GM10248 (cell line): ENCODE results near the gene GRID2IP.
"Not testable (repeated sequence)": the region's sequence is repeated elsewhere in the genome, so short reads cannot be mapped to it uniquely, and the experiment has no call there.

Source experiments
- CTCF ChIA-PET: fragments of 300-600 bp; sonication (Branson Sonifier 250); formaldehyde crosslinking; extraction: SDS; loops from one replicate; lab custom pipeline; 2021; ENCODE audit warnings: antibody characterized with exemption; lab: Yijun Ruan, JAX
- POLR2A ChIA-PET: fragments of 350-650 bp; sonication (Branson Sonifier 250); formaldehyde crosslinking; extraction: SDS; loops from one replicate; lab custom pipeline; 2020; ENCODE audit warnings: antibody characterized with exemption; lab: Yijun Ruan, JAX
- DNase-seq: peaks from one replicate; pipeline ENCODE4 v3.0.0; 2012; ENCODE audit errors: extremely low spot score
- CTCF ChIP-seq: IDR thresholded peaks from 2 replicates; pipeline ENCODE4 v1.5.1; 2012; ENCODE audit warnings: mild to moderate bottlenecking, low read depth; ENCODE audit errors: extremely low read depth, missing control alignments, control extremely low read depth

The GRID2IP gene

DNA sequence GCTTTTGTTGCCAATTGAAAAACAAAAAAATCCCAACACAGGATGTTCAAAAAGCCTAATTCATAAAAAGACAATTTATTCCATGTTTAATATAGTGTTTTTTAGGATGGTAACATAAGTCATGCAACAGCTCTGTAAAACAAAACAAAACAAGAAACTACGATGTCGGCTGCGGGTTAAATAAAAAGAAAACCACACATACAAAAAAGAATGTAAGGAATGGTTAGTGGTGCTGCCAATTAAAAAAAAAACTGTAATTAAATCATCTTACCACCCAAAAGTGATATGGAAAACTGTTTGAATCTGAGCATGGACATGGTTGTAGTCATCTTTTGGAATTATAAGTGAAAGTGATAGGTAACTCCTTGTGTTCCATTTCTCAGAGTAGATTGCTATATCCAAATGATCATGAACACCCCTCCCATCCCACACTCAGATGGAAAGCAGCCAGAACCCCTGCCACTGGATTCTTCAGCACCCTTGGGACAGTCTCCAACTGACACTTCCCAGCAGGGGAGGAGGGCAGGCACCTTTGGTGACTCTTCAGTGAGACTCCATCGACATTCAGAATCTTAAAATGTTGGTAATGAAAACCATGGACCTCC, 89.2 kb downstream of the GRID2IP start:
- ChIA-PET CTCF (interaction anchor here (0.8 kb wide), 1 partner anchor 10 kb away, joined by 3 read pairs; no protein-coding TSS in a partner anchor), POLR2A (no interaction called here)
- no peak for TF ChIP-seq CTCF
- DNase-seq: no peak

- DNase-seq: no peak
- ChIA-PET POLR2A (no interaction called here), CTCF (no interaction called here)
- TF ChIP-seq CTCF: no peak
Observed at GRCh38 chr7:6460990-6461584, 90.2 kb downstream of the GRID2IP start.

DNA sequence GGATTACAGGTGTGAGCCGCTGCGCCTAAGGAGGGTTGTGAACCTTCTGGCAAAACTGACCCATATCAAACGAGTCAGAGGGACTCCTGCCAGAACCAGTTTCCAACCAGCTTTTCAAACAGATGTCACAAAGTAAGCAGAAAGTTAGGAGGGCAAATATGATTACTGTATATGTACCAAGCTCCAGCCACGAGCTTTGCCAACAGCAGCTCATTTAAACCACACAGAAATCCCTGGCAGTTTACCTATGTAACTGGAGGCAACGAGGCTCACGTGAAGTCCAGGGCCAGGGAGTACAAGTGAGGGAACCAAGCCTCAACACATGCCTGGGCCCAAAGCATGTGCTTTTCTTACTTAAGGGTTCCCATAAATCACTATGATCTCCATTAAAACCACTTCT, 91.0 kb downstream of the GRID2IP start:
- TF ChIP-seq CTCF: no peak
- POLR2A ChIA-PET: no interaction called here
- DNase-seq: no peak
- CTCF ChIA-PET: no interaction called here

DNA sequence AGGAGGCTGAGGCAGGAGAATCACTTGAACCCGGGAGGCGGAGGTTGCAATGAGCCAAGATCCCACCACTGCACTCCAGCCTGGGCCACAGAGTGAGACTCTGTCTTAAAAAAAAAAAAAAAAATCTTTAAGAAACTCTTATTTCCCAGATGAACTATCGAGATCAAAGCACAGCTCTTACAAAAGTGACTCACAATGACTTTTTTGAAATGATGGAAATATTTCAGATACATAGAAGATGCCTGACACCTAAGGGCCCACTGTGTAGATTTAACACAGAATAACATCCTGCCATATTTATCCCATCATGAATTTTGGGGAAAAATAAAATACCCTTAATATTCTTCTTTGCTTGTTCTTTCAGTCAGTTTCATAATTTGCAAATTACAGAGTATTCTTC, 92.6 kb downstream of the GRID2IP start:
- CTCF ChIA-PET, POLR2A ChIA-PET, DNase-seq: not testable (repeated sequence)

DNA sequence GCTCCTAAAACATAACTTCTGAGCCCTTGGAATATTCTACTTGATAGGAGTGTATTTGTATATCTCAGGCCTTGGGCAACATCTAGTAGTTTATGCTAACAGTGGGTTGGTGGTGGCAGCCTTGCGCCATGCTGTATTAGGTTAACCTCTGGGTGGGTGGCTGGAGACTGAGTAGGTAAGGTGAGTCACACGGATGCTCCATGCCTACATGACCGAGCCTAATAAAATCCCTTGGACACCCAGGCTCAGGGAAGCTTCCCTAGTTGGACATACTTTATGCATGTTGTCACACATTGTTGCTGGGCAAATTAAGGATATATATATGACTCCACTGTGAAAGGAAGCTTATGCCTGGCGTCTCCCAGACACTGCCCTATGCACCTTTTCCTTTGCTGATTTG, 97.5 kb downstream of the GRID2IP start:
- POLR2A ChIA-PET: no interaction called here
- no peak for DNase-seq
- CTCF ChIA-PET: interaction anchor here (1.1 to 1.6 kb wide), 4 partner anchors 10 to 23 kb away, joined by 3 to 4 read pairs (median 3); no protein-coding TSS in a partner anchor
- TF ChIP-seq CTCF: no peak

GRCh38 chr7:6451224-6451705, 100.0 kb downstream of the GRID2IP start:
- ChIA-PET POLR2A (no interaction called here), CTCF (interaction anchor here (1.8 kb wide), 1 partner anchor 11 kb away, joined by 3 read pairs; no protein-coding TSS in a partner anchor)
- no peak for DNase-seq
- no peak for TF ChIP-seq CTCF

DNA sequence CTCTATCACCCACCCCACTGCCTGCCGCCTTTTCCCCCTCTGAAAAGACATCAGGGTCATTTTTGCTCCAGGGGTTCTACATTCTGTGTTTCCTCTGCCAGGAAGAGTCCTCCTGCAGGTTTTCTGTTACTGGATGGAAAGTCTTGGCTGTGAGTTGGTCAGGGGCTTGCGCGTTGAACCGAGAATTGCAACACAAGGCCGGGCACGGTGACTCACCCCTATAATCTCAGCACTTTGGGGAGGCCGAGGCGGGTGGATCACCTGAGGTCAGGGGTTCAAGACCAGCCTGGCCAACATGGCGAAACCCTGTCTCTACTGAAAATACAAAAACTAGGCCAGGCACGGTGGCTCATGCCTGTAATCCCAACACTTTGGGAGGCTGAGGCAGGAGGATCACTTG, 100.7 kb downstream of the GRID2IP start:
- POLR2A ChIA-PET, DNase-seq, CTCF ChIA-PET: not testable (repeated sequence)

- DNase-seq, POLR2A ChIA-PET, CTCF ChIA-PET: not testable (repeated sequence)
Observed at GRCh38 chr7:6449884-6450283, 101.4 kb downstream of the GRID2IP start.
